GM12892 (cell line): ENCODE results near the gene UGP2.

Experiments
- POLR2A ChIP-seq: IDR thresholded peaks from 2 replicates; pipeline ENCODE4 v1.6.1; 2011; ENCODE audit warnings: low read depth, low read length, control low read depth
- POLR2AphosphoS5 ChIP-seq: IDR thresholded peaks from 2 replicates; pipeline ENCODE4 v1.6.1; 2011; ENCODE audit warnings: low read depth, low read length, control low read depth

GRCh38 chr2:63856303-63856603 lies 14.6 kb downstream of the UGP2 start:
- no peak for TF ChIP-seq POLR2A
- TF ChIP-seq POLR2AphosphoS5: no peak
